Spleen (tissue), 11 donors: ENCODE results near the gene CCN5. TPM values are rescaled to one million over a fixed set of nuclear protein-coding genes. Genes with fewer than 3 reads are reported as not detected.

Experiments used
- DNase-seq: peaks from one replicate; pipeline ENCODE4 v3.0.0-alpha.2; 2020
- H3K27ac ChIP-seq, 8 donors: fragments of 200-600 bp; sonication (generic) in 7 of 8; 1 replicate in 4 of 8; 2 replicates in 4 of 8; pipeline versions ENCODE4 v1.5.0 to v1.8.0; 2016 to 2021; ENCODE audit warnings: inconsistent platforms in 4 of 8, mild to moderate bottlenecking in 4 of 8, moderate library complexity in 1 of 8
- H3K27me3 ChIP-seq, 7 donors: fragments of 200-600 bp; sonication (generic) in 6 of 7; replicated peaks in 1 of 7; 1 replicate in 4 of 7; 2 replicates in 3 of 7; pipeline versions ENCODE4 v1.5.0 to v1.8.0; 2016 to 2021; ENCODE audit warnings: inconsistent platforms in 3 of 7, mild to moderate bottlenecking in 1 of 7
- H3K36me3 ChIP-seq, 6 donors: fragments of 200-600 bp; sonication (generic) in 5 of 6; 1 replicate in 4 of 6; 2 replicates in 2 of 6; pipeline versions ENCODE4 v1.5.0 to v1.8.0; 2016 to 2021; ENCODE audit warnings: inconsistent platforms in 2 of 6
- H3K4me1 ChIP-seq, 6 donors: fragments of 200-600 bp; sonication (generic) in 5 of 6; 1 replicate in 3 of 6; 2 replicates in 3 of 6; pipeline versions ENCODE4 v1.5.0 to v1.8.0; 2016 to 2021; ENCODE audit warnings: inconsistent platforms in 3 of 6
- H3K4me3 ChIP-seq, 8 donors: fragments of 200-600 bp; sonication (generic) in 7 of 8; 1 replicate in 4 of 8; 2 replicates in 4 of 8; pipeline versions ENCODE4 v1.5.0 to v1.8.0; 2016 to 2021; ENCODE audit warnings: inconsistent platforms in 4 of 8, mild to moderate bottlenecking in 4 of 8, moderate library complexity in 2 of 8
- H3K9me3 ChIP-seq, 8 donors: fragments of 200-600 bp; sonication (generic) in 7 of 8; 1 replicate in 4 of 8; 2 replicates in 4 of 8; pipeline versions ENCODE4 v1.5.0 to v1.8.0; 2016 to 2021; ENCODE audit warnings: inconsistent platforms in 4 of 8
- POLR2A ChIP-seq, 3 donors: fragments of 450-650 bp; IDR thresholded peaks; one replicate each; pipeline ENCODE4 v1.5.1; 2017; ENCODE audit warnings: antibody characterized with exemption in 3 of 3, mild to moderate bottlenecking in 1 of 3
- POLR2AphosphoS5 ChIP-seq, 3 donors: sonication (generic); formaldehyde crosslinking; IDR thresholded peaks; one replicate each; pipeline ENCODE4 v1.5.1; 2017; ENCODE audit warnings: antibody characterized with exemption in 3 of 3
- WGBS, 5 donors: extraction: QIAGEN DNeasy Blood & Tissue Kit in 3 of 5; methylation state at CpG; one replicate each; pipeline versions ENCODE4 v1.1.5 to v1.1.7; 2013 to 2018; 5-methylcytosine and 5-hydroxymethylcytosine counted together
- intact Hi-C: fragments of 100-400 bp; cut with DNase I; formaldehyde crosslinking; loops from one replicate; pipeline ENCODE4 v1.15.0; 2023; ENCODE audit warnings: low total_unique reads
- polyA plus RNA-seq, 3 donors: library from polyadenylated mRNA; stranded (reverse); fragments of 200-250 nt; gene quantifications; one replicate each; pipeline ENCODE4 v1.2.1, GENCODE V29; 2013
- total RNA-seq, 7 donors: library from RNA; depleted of rRNA in 3 of 7; stranded (reverse); fragments of >200 nt in 3 of 7; fragmentation: NEBNext Ultra II Directional in 4 of 7; extraction: Animal tissue kit (Norgen Biotek cat#: 25700) in 4 of 7; gene quantifications; one replicate each; pipeline versions ENCODE4 v1.1.0 to v1.2.1, GENCODE V29; 2016 to 2021
- TF ChIP-seq, protein P1 (sequence below), 11 experiments: fragments of 200-600 bp in 7 of 11; fragments of 450-650 bp in 4 of 11; sonication (generic) in 4 of 11; IDR thresholded peaks in 8 of 11; conservative IDR thresholded peaks in 3 of 11; 1 replicate in 7 of 11; 2 replicates in 4 of 11; pipeline versions ENCODE4 v1.4.0 to v1.8.0; 2016 to 2021; ENCODE audit warnings: antibody characterized with exemption in 11 of 11, inconsistent platforms in 4 of 11, mild to moderate bottlenecking in 1 of 11
- donor health status: healthy with polysubstance abuse.
- donor health status: DM: no; HTN: no; CAD: no; lungs with moderate emphysema.
- donor health status: DM: no; HTN: no; CAD: no.
- donor health status: Bipolar disorder and iron deficiency.
- donor health status: healthy.
- donor health status: DM: no; HTN: no; CAD: no.
- donor health status: DM: yes; HTN: yes; CAD: no.

Gene CCN5
- total and polyA plus RNA-seq, 10 donors: 0.51 to 10.6 (median 1.5) TPM; not detected in 1

DNA sequence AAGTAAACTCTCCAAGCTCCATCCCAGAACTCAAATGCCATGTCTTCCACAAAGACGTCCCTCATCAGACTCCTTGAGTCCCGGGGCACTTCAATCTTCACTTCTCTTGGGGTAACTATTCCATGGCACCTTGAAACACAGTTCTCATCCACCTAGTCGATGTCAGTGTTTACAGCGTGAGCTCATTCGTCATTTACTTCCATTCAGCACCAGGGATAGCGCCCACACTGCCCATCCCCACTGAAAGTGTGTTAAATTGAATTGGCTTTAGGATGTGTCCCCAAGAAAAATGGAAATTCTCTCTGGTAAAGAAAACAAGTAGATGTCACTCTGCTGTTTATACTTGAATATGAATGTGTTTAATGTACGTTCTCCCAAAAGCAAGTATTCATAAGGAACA, 61.8 kb downstream of the CCN5 start:
- TF ChIP-seq POLR2AphosphoS5 (IDR thresholded peaks at IDR 0.05) (no peak), POLR2A (IDR thresholded peaks at IDR 0.05) (no peak)
- TF ChIP-seq, protein P1, sequence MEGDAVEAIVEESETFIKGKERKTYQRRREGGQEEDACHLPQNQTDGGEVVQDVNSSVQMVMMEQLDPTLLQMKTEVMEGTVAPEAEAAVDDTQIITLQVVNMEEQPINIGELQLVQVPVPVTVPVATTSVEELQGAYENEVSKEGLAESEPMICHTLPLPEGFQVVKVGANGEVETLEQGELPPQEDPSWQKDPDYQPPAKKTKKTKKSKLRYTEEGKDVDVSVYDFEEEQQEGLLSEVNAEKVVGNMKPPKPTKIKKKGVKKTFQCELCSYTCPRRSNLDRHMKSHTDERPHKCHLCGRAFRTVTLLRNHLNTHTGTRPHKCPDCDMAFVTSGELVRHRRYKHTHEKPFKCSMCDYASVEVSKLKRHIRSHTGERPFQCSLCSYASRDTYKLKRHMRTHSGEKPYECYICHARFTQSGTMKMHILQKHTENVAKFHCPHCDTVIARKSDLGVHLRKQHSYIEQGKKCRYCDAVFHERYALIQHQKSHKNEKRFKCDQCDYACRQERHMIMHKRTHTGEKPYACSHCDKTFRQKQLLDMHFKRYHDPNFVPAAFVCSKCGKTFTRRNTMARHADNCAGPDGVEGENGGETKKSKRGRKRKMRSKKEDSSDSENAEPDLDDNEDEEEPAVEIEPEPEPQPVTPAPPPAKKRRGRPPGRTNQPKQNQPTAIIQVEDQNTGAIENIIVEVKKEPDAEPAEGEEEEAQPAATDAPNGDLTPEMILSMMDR (IDR thresholded peaks at IDR 0.05 in 8 of 11, conservative IDR thresholded peaks at IDR 0.05 in 3 of 11): no peak
- H3K36me3 ChIP-seq: no peaks in the 10 kb centered on the region
- whole genome bisulfite sequencing, 5 donors: 20 to 32% (median 25%) methylated on average over 7 of the region's 7 CpGs
- intact Hi-C loops: no loop called here
- peak; percentile 7 for DNase-seq
- H3K27ac ChIP-seq: no peak overlapping the region
- H3K4me3 ChIP-seq: no peak overlapping the region
- H3K9me3 ChIP-seq: no peaks in the 10 kb centered on the region
- no peaks in the 10 kb centered on the region for H3K4me1 ChIP-seq
- peaks cover 0 to 65% (median 5%) of the 10 kb centered on the region in 7 donors for H3K27me3 ChIP-seq

Other genes starting within 250 kb of the CCN5 start
- gene TTPAL, start 239.5 kb upstream of the CCN5 start, total RNA-seq: 10 to 100 TPM; 11.1 to 16.3 (median 12.3) TPM
- 1 to 10 TPM; 3.5 to 5.9 (median 3.7) TPM for gene TTPAL, start 239.5 kb upstream of the CCN5 start, polyA plus RNA-seq
- 100 to 1,000 TPM in 2 of 7 donors, 10 to 100 TPM in 5; 73.2 to 117 (median 90.3) TPM for gene SERINC3, start 193.3 kb upstream of the CCN5 start, total RNA-seq
- gene SERINC3, start 193.3 kb upstream of the CCN5 start, polyA plus RNA-seq: 10 to 100 TPM; 14.5 to 23.9 (median 20.8) TPM
- 10 to 100 TPM; 37.5 to 82.6 (median 47.6) TPM for gene PKIG, start 132.8 kb upstream of the CCN5 start, total RNA-seq
- gene PKIG, start 132.8 kb upstream of the CCN5 start, polyA plus RNA-seq: 10 to 100 TPM; 64.6 to 82.1 (median 74.9) TPM
- gene ADA, start 63.7 kb upstream of the CCN5 start, total RNA-seq: 10 to 100 TPM; 18.8 to 30.4 (median 21.0) TPM
- gene ADA, start 63.7 kb upstream of the CCN5 start, polyA plus RNA-seq: 10 to 100 TPM; 14.8 to 25.0 (median 24.1) TPM
- gene KCNK15, start 30.5 kb downstream of the CCN5 start, total RNA-seq: under 1 TPM in 5 of 7 donors, not detected in 2; 0.17 to 0.92 (median 0.47) TPM
- under 1 TPM in 2 of 3 donors, not detected in 1; 0.06 to 0.08 TPM for gene KCNK15, start 30.5 kb downstream of the CCN5 start, polyA plus RNA-seq
- not detected for gene RIMS4, start 95.2 kb downstream of the CCN5 start, total RNA-seq
- under 1 TPM in 2 of 3 donors, not detected in 1; under 0.01 to 0.02 TPM for gene RIMS4, start 95.2 kb downstream of the CCN5 start, polyA plus RNA-seq
- 100 to 1,000 TPM; 147 to 237 (median 210) TPM for gene YWHAB, start 170.3 kb downstream of the CCN5 start, total RNA-seq
- 100 to 1,000 TPM in 1 of 3 donors, 10 to 100 TPM in 2; 85.8 to 107 (median 96.7) TPM for gene YWHAB, start 170.3 kb downstream of the CCN5 start, polyA plus RNA-seq
- gene PABPC1L, start 194.7 kb downstream of the CCN5 start, total RNA-seq: 10 to 100 TPM; 27.0 to 51.6 (median 34.2) TPM
- 10 to 100 TPM; 31.9 to 61.4 (median 32.8) TPM for gene PABPC1L, start 194.7 kb downstream of the CCN5 start, polyA plus RNA-seq
- 10 to 100 TPM; 11.6 to 18.0 (median 15.5) TPM for gene TOMM34, start 245.0 kb downstream of the CCN5 start, total RNA-seq
- 10 to 100 TPM; 13.6 to 19.4 (median 18.4) TPM for gene TOMM34, start 245.0 kb downstream of the CCN5 start, polyA plus RNA-seq